Aorta (tissue), 5 donors: ENCODE data around the gene EEF2K. TPM values are rescaled to one million over a fixed set of nuclear protein-coding genes. Genes with fewer than 3 reads are reported as not detected.

Source experiments
- ATAC-seq: fragments of 200-7000 bp; cut with Tn5 transposase; one replicate; pipeline ENCODE4 v1.9.1; 2022; ENCODE audit warnings: moderate library complexity; ENCODE audit not compliant: low FRiP score
- DNase-seq, 2 donors: peaks; one replicate each; pipeline ENCODE4 v3.0.0-alpha.2; 2020
- H3K27ac ChIP-seq, 2 donors: one replicate each; pipeline ENCODE4 v1.5.1; 2013; ENCODE audit warnings: low read length in 2 of 2, mild to moderate bottlenecking in 2 of 2, moderate library complexity in 2 of 2, control low read depth in 1 of 2, inconsistent platforms in 1 of 2, low read depth in 1 of 2
- H3K27me3 ChIP-seq, 2 donors: one replicate each; pipeline ENCODE4 v1.6.1; 2013; ENCODE audit warnings: control low read depth in 1 of 2, low read length in 1 of 2, mild to moderate bottlenecking in 1 of 2, moderate library complexity in 1 of 2; ENCODE audit not compliant: insufficient read depth in 2 of 2, control insufficient read depth in 1 of 2
- H3K36me3 ChIP-seq, 2 donors: one replicate each; pipeline ENCODE4 v1.6.1; 2013; ENCODE audit warnings: control low read depth in 1 of 2, low read length in 1 of 2, mild to moderate bottlenecking in 1 of 2; ENCODE audit not compliant: insufficient read depth in 2 of 2, control insufficient read depth in 1 of 2
- H3K4me1 ChIP-seq, 2 donors: one replicate each; pipeline ENCODE4 v1.6.1; 2013; ENCODE audit warnings: low read length in 2 of 2, control low read depth in 1 of 2, mild to moderate bottlenecking in 1 of 2, moderate library complexity in 1 of 2; ENCODE audit not compliant: insufficient read depth in 2 of 2, control insufficient read depth in 1 of 2
- H3K4me3 ChIP-seq, 2 donors: one replicate each; pipeline ENCODE4 v1.5.1; 2013; ENCODE audit warnings: low read length in 2 of 2, control low read depth in 1 of 2, mild to moderate bottlenecking in 1 of 2
- H3K9me3 ChIP-seq: one replicate; pipeline ENCODE4 v1.6.1; 2013; ENCODE audit warnings: mild to moderate bottlenecking, low read length; ENCODE audit not compliant: control insufficient read depth
- WGBS, 2 donors: extraction: QIAGEN DNeasy Blood & Tissue Kit; methylation state at CpG; one replicate each; pipeline ENCODE4 v1.1.7; 2013; 5-methylcytosine and 5-hydroxymethylcytosine counted together
- intact Hi-C, 2 donors: fragments of 100-400 bp; cut with DNase I; formaldehyde crosslinking; loops; one replicate each; pipeline versions ENCODE4 v1.14.2 to v1.15.0; 2022
- polyA plus RNA-seq, 2 donors: library from polyadenylated mRNA; stranded (reverse); fragments of 200-250 nt; gene quantifications; one replicate each; pipeline ENCODE4 v1.2.3, GENCODE V29; 2013
- total RNA-seq, 2 donors: library from RNA; stranded (reverse); fragmentation: NEBNext Ultra II Directional; extraction: Animal tissue kit (Norgen Biotek cat#: 25700); gene quantifications; one replicate each; pipeline ENCODE4 v1.2.1, GENCODE V29; 2021
- donor health status: healthy with polysubstance abuse.
- donor health status: Bipolar disorder and iron deficiency.
- donor health status: DM: no; HTN: no; CAD: no.
- donor health status: DM: no; HTN: no; CAD: no.
- donor health status: DM: yes; HTN: yes; CAD: no.

EEF2K gene
- total and polyA plus RNA-seq, 4 donors: 9.3 to 56.3 (median 26.3) TPM

DNA sequence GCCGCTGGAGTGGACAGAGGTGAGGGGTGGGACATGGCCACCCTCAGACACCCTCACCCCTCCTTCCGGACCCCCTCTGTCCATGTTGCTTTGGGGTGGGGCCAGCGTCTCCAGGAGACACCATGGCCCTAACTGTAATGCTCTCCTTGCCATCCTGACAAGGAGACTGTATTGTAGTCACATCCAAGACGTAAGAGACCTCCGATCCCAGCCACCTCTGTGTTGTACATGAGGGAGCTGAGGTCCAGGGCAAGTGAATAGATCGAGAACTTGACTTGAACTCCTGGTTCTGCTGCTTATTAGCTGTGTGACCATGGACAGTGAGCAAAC lies 121.3 kb downstream of the EEF2K start:
- WGBS, 2 donors: 86 to 90% methylated on average over 6 of the region's 6 CpGs
- intact Hi-C loops: loop anchor here in 1 of 2 donors (10.0 kb wide), 1 partner anchor 1143 kb away; no protein-coding TSS in a partner anchor
- no peak for DNase-seq
- Histone ChIP-seq H3K27ac (no peak overlapping the region), H3K9me3 (no peaks in the 10 kb centered on the region), H3K27me3 (no peaks in the 10 kb centered on the region), H3K36me3 (peaks cover 0 to 2% of the 10 kb centered on the region in 2 donors), H3K4me1 (no peaks in the 10 kb centered on the region), H3K4me3 (no peak overlapping the region)
- ATAC-seq: no peak

DNA sequence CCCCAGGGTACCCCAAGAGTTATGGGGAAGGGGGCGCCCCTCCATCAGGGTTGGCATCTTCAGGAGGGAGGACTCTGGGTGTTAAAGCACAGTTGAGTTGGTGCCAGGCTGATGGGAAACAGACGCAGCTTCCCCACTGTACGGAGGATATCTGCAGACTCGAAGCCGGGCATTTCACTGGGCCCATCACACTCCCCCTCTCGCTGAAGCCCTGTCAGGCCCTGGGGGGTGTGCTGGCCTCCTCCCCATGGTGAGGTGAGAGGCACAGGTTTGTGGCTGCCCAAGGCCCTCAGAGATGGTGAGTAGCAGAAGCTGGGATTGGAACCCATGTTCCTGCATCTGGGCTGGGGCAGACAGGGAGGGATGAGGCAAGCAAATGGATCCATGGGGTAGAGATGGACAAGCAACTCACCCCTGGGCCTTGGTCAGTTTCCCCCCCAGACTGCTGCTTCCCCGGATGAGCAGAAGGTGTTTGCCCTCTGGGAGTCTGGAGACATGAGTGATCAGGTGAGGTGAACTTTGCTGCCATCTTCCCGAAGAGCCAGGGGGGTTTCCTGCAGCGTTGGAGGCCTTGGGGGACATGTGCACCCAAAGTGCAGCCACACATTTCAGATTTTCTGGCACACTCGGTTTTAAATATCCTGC lies 122.1 kb downstream of the EEF2K start:
- Histone ChIP-seq H3K27ac (no peak overlapping the region), H3K36me3 (peaks cover 0 to 2% of the 10 kb centered on the region in 2 donors), H3K4me3 (no peak overlapping the region), H3K27me3 (no peaks in the 10 kb centered on the region), H3K4me1 (no peaks in the 10 kb centered on the region), H3K9me3 (no peaks in the 10 kb centered on the region)
- DNase-seq (no peak), ATAC-seq (no peak)
- intact Hi-C loops: loop anchor here in 1 of 2 donors (10.0 kb wide), 1 partner anchor 1143 kb away; no protein-coding TSS in a partner anchor
- WGBS, 2 donors: 79 to 80% methylated on average over 10 of the region's 10 CpGs

DNA sequence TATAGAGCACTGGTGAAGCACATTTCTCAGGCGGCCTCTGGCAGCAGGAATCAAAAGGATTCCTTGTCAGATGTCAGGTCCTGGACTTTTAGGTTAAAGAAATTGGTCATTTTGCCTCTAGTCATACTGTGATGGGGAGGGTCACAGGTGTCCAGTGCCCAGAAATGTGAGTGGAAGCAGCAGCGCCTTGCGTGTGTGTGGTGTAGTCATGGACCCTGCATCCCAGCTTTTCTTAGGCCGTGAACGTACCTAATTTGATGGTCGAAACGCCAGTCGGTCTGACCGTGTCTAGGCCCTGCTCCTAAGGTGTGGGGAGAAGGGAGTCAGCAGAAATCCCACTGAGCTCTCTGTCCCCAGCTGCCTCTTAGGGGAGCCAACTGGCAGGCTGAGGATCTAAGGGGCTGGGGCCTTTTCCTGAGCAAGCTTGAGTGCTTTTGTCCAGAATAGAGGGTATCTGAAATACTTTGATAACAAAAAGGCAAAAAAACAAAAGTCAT lies 123.2 kb downstream of the EEF2K start:
- H3K36me3 ChIP-seq: peaks cover 0 to 5% of the 10 kb centered on the region in 2 donors
- 88 to 91% methylated on average over 9 of the region's 9 CpGs for WGBS, 2 donors
- intact Hi-C loops: loop anchor here in 1 of 2 donors (10.0 kb wide), 1 partner anchor 1144 kb away; no protein-coding TSS in a partner anchor

DNA sequence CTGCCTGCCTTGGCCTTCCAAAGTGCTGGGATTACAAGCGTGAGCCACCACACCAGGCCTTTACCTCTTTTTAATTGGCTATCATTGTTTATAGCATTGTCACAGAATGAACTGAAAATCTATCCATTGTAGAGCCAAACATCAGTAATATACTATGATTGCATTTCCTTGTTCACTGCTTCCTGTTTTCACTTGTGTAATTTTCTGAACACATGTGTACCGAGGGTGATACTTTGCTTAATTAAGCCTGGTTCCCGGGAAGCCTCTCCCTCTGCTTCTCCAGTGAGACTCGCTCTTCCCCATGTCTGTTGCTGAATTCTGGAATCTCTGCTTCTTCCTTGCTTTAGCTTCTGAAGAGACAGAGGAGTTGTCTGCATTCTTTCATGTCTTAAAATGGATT lies 124.2 kb downstream of the EEF2K start:
- intact Hi-C loops: no loop called here
- DNase-seq (no peak), ATAC-seq (no peak)
- H3K4me3 ChIP-seq: no peak overlapping the region
- no peaks in the 10 kb centered on the region for H3K27me3 ChIP-seq
- H3K36me3 ChIP-seq: peaks cover 0 to 6% of the 10 kb centered on the region in 2 donors
- no peaks in the 10 kb centered on the region for H3K4me1 ChIP-seq
- 83 to 86% methylated on average over 4 of the region's 4 CpGs for WGBS, 2 donors
- no peak overlapping the region for H3K27ac ChIP-seq
- H3K9me3 ChIP-seq: no peaks in the 10 kb centered on the region

More for the DNA sequence above, 123.2 kb downstream of the EEF2K start:
- Histone ChIP-seq H3K4me1 (no peaks in the 10 kb centered on the region), H3K4me3 (no peak overlapping the region), H3K9me3 (no peaks in the 10 kb centered on the region), H3K27me3 (no peaks in the 10 kb centered on the region), H3K27ac (no peak overlapping the region)
- DNase-seq (no peak), ATAC-seq (no peak)

DNA sequence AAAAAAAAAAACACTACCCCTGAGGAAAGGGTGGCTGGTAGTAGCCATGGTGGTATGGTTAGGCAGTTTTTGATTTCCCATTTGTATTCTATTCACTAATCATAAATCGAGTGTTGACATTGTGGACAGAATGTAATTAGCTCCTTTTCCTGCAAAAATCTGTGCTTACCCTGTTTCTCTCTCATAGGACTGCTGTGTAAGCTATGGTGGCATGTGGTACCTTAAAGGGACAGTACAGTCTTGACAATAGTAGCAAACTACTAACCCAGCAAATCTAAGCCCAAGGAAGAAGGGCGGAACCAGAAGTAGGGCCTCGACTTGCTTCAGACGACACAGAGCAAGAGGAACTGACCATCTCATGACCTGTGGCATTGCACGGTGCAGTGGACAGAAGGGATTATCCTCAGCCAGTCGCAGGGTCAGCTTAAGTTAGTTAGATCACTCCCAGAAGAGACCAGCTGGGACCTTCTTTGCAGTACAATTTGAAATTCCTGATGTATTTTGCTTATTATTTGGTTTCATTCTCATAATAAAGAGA lies 127.4 kb downstream of the EEF2K start:
- WGBS, 2 donors: 73 to 84% methylated on average over 6 of the region's 6 CpGs
- Histone ChIP-seq H3K4me1 (no peaks in the 10 kb centered on the region), H3K36me3 (peaks cover 0 to 4% of the 10 kb centered on the region in 2 donors), H3K9me3 (no peaks in the 10 kb centered on the region), H3K4me3 (no peak overlapping the region), H3K27ac (no peak overlapping the region), H3K27me3 (no peaks in the 10 kb centered on the region)
- ATAC-seq: peak; percentile 33
- DNase-seq: peak in 1 of 2 donors; percentile 78
- intact Hi-C loops: no loop called here

DNA sequence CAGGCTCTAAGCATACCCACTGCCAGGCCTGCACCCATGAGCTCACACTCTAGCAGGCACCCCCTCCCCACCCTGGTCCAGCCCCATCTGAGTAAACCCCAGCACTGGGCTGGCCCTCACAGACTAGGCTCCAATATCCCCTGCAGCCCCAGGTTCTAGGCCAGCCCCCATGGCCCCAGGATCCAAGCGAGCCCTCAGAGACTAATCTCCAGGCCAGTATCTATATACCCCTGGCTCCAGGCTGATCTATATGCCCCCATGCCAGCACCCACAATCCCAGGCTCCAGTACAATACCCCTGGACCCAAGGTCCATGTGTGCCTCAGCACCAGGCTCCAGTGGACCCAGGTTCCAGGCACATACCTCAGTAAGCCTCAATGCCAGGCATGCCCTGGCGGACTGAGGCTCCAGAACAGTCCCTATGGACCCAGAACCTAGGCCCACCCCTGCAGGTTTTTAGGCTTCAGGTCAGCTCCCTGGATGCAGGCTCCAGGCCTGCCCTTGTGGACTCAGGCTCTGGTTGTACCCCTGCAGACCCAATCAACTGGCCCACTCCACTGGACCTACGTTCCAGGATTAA lies 129.7 kb downstream of the EEF2K start:
- Histone ChIP-seq H3K27ac (no peak overlapping the region), H3K36me3 (peaks cover 0 to 4% of the 10 kb centered on the region in 2 donors), H3K4me3 (no peak overlapping the region), H3K27me3 (no peaks in the 10 kb centered on the region), H3K4me1 (no peaks in the 10 kb centered on the region), H3K9me3 (no peaks in the 10 kb centered on the region)
- intact Hi-C loops: no loop called here
- peak; percentile 22 for ATAC-seq
- WGBS, 2 donors: 95 to 96% methylated on average over 3 of the region's 3 CpGs
- no peak for DNase-seq

DNA sequence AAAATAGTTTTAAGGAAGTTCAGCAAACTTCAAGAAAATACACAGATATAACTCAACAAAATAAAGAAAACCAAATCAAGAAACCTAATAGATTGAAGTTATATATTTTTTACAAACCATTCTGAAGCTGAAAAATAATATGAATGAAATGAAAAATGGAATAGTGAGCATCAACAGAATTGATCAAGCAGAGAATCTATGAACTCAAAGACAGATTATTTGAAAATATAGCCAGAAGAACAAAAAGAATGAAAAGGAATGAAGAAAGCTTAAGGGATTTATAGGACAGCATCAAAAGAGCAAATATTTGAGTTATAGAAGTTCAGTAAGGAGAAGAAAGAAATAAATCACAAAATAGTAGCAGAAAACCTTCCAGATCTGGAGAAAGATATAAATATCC lies 130.5 kb downstream of the EEF2K start:
- Histone ChIP-seq H3K4me1 (no peaks in the 10 kb centered on the region), H3K4me3 (no peak overlapping the region), H3K9me3 (no peaks in the 10 kb centered on the region), H3K27me3 (no peaks in the 10 kb centered on the region), H3K27ac (no peak overlapping the region), H3K36me3 (peaks cover 0 to 4% of the 10 kb centered on the region in 2 donors)
- DNase-seq (no peak), ATAC-seq (no peak)
- intact Hi-C loops: no loop called here

DNA sequence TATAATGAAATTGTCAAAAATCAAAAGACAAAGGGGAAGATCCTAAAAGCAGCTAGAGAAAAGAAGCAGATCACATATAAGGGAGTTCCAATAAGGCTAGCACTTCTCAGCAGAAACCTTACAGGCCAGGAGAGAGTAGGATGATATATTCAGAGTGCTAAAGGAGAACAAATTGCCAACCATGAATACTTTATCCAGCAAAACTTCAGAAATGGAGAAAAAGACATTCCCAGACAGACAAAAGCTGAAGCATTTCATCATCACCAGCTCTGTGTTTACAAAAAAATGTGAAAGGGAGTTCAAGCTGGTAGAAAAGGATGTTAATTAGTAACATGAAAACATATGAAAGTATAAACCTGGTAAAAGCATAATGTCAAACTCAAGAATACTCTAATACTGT lies 131.0 kb downstream of the EEF2K start:
- Histone ChIP-seq H3K27me3 (no peaks in the 10 kb centered on the region), H3K4me3 (no peak overlapping the region), H3K36me3 (peaks cover 0 to 4% of the 10 kb centered on the region in 2 donors), H3K9me3 (no peaks in the 10 kb centered on the region), H3K4me1 (no peaks in the 10 kb centered on the region), H3K27ac (no peak overlapping the region)
- intact Hi-C loops: no loop called here
- ATAC-seq (no peak), DNase-seq (no peak)
